Esophagus squamous epithelium (tissue), 5 donors: ENCODE results near the gene CD55. TPM values are rescaled to one million over a fixed set of nuclear protein-coding genes. Genes with fewer than 3 reads are reported as not detected.

Experiments
- DNase-seq: peaks from one replicate; lab custom pipeline; 2025; lab: John Stamatoyannopoulos, UW
- H3K27ac ChIP-seq, 4 donors: fragments of 200-600 bp; sonication (generic); one replicate each; pipeline ENCODE4 v1.5.1; 2016 to 2019; ENCODE audit warnings: mild to moderate bottlenecking in 1 of 4
- H3K27me3 ChIP-seq, 4 donors: fragments of 200-600 bp; sonication (generic); 1 replicate in 3 of 4; 2 replicates in 1 of 4; pipeline versions ENCODE4 v1.5.1 to v1.6.0; 2017 to 2021; ENCODE audit warnings: antibody characterized with exemption in 1 of 4
- H3K36me3 ChIP-seq, 3 donors: fragments of 200-600 bp; sonication (generic); one replicate each; pipeline ENCODE4 v1.5.1; 2016 to 2019
- H3K4me1 ChIP-seq, 3 donors: fragments of 200-600 bp; sonication (generic); one replicate each; pipeline ENCODE4 v1.5.1; 2017 to 2019
- H3K4me3 ChIP-seq, 4 donors: fragments of 200-600 bp; sonication (generic); 1 replicate in 3 of 4; 2 replicates in 1 of 4; pipeline ENCODE4 v1.5.1; 2016 to 2019; ENCODE audit warnings: mild to moderate bottlenecking in 2 of 4, moderate library complexity in 1 of 4
- H3K9me3 ChIP-seq, 3 donors: fragments of 200-600 bp; sonication (generic); one replicate each; pipeline ENCODE4 v1.5.1; 2016 to 2019
- POLR2A ChIP-seq, 4 donors: fragments of 450-650 bp; IDR thresholded peaks; one replicate each; pipeline ENCODE4 v1.6.1; 2017; ENCODE audit warnings: antibody characterized with exemption in 4 of 4, mild to moderate bottlenecking in 4 of 4, moderate library complexity in 3 of 4
- WGBS, 2 donors: methylation state at CpG; one replicate each; pipeline ENCODE4 v1.1.5; 2018; 5-methylcytosine and 5-hydroxymethylcytosine counted together
- intact Hi-C: fragments of 100-400 bp; cut with DNase I; formaldehyde crosslinking; loops from one replicate; pipeline ENCODE4 v1.15.0; 2022
- total RNA-seq, 4 donors: library from RNA; depleted of rRNA; stranded (reverse); fragments of >200 nt; gene quantifications; one replicate each; pipeline ENCODE4 v1.1.0, GENCODE V29; 2016
- TF ChIP-seq, protein P1 (sequence below), 6 experiments: fragments of 450-650 bp in 4 of 6; fragments of 200-600 bp in 2 of 6; sonication (generic) in 2 of 6; IDR thresholded peaks; one replicate each; pipeline ENCODE4 v1.5.1; 2016 to 2019; ENCODE audit warnings: antibody characterized with exemption in 6 of 6, mild to moderate bottlenecking in 4 of 6, moderate library complexity in 4 of 6
- donor health status: DM: yes; HTN: yes; CAD: no.

The CD55 gene
- total RNA-seq, 4 donors from 2014 or later = 36.5 to 100 (median 72.2) TPM

DNA sequence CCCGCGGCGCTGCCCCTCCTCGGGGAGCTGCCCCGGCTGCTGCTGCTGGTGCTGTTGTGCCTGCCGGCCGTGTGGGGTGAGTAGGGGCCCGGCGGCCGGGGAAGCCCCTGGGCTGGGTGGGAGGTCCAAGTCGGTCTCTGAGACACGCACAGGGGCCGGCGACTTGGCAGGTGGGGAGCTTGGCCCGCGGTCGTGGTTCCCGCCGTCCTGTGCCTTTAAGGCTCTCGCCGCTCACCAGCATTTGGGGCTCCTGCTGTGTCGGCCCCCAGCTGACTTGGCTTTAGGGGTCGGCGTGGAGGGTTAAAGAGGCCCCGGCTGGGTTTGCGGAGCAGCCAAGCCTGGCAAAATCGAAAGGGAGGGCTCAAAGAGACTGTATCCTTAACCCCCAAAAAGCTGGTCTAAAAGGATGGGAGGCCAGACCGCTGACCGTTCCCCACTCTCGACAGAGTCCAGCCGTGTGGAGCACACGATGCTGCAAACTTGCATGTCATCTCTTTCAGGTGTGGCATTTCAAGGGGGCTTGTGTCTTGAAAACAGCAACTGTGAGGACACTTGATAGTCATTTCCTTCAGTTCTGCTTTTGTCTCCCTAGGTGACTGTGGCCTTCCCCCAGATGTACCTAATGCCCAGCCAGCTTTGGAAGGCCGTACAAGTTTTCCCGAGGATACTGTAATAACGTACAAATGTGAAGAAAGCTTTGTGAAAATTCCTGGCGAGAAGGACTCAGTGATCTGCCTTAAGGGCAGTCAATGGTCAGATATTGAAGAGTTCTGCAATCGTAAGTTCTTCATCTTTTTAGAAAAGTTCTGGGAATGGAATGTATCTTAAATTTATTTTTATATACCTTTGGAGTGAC is 540 bp downstream of the CD55 start:
- peaks cover 8 to 68% (median 11%) of the 10 kb centered on the region in 3 donors for H3K4me1 ChIP-seq
- DNase-seq = no peak

DNA sequence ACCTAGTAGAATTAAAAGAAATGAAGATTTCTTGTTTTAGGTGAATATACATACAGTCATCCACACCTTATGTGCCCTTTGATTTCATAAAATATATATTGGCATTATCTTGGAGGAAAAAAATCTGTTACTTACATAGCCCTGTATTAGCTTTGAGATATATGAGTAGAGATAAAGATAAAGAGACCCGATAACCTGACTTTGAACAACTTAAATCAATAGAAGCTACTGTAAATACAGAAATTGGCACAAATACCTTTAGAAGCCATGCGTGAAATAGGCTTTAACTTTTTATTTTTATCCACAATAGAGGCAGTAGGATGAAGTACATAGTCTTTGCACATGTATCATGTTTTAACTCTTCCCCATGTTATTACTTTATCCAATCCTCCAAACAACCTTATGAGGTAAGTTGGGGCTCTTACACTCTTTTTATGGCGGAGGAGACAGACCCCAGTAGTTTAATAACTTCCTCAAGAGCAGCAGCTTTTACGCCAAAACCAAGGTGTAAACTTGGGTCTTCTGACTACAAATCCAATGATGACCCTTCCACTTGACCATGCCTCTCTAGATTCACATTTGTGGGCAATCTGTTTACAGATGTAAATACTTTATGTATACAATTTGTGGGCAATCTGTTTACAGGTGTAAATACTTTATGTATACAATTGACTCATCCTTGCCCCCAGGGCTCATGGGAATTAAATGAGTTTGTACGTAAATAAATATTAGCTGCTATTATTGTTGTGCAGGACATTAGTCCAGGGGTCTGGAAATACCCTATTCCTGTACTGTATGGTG is 2.1 kb downstream of the CD55 start:
- Histone ChIP-seq H3K9me3 (no peaks in the 10 kb centered on the region), H3K4me3 (peak overlapping the region in 3 of 4 donors; percentile 11 to 74 (median 26)), H3K36me3 (peaks cover 0 to 52% (median 10%) of the 10 kb centered on the region in 3 donors), H3K27ac (no peak overlapping the region), H3K4me1 (peaks cover 8 to 52% (median 11%) of the 10 kb centered on the region in 3 donors), H3K27me3 (no peaks in the 10 kb centered on the region)
- WGBS, 2 donors = 91 to 95% methylated on average over 5 of the region's 5 CpGs
- DNase-seq = no peak
- intact Hi-C loops = no loop called here
- TF ChIP-seq POLR2A (IDR thresholded peaks at IDR 0.05) = no peak
- TF ChIP-seq, protein P1, sequence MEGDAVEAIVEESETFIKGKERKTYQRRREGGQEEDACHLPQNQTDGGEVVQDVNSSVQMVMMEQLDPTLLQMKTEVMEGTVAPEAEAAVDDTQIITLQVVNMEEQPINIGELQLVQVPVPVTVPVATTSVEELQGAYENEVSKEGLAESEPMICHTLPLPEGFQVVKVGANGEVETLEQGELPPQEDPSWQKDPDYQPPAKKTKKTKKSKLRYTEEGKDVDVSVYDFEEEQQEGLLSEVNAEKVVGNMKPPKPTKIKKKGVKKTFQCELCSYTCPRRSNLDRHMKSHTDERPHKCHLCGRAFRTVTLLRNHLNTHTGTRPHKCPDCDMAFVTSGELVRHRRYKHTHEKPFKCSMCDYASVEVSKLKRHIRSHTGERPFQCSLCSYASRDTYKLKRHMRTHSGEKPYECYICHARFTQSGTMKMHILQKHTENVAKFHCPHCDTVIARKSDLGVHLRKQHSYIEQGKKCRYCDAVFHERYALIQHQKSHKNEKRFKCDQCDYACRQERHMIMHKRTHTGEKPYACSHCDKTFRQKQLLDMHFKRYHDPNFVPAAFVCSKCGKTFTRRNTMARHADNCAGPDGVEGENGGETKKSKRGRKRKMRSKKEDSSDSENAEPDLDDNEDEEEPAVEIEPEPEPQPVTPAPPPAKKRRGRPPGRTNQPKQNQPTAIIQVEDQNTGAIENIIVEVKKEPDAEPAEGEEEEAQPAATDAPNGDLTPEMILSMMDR (IDR thresholded peaks at IDR 0.05) = no peak

More for the DNA sequence above, 540 bp downstream of the CD55 start:
- Histone ChIP-seq H3K9me3 (no peaks in the 10 kb centered on the region), H3K27ac (peak overlapping the region; percentile 92 to 98 (median 96)), H3K27me3 (no peaks in the 10 kb centered on the region), H3K36me3 (peaks cover 0 to 35% (median 0%) of the 10 kb centered on the region in 3 donors), H3K4me3 (peak overlapping the region; percentile 70 to 96 (median 77))
- WGBS, 2 donors = 7 to 13% methylated on average over 10 to 13 of the region's 37 CpGs
- intact Hi-C loops = no loop called here
- no peak for TF ChIP-seq POLR2A (IDR thresholded peaks at IDR 0.05)
- TF ChIP-seq, protein P1 (IDR thresholded peaks at IDR 0.05) = peak in 1 of 6 experiments; percentile 12

DNA sequence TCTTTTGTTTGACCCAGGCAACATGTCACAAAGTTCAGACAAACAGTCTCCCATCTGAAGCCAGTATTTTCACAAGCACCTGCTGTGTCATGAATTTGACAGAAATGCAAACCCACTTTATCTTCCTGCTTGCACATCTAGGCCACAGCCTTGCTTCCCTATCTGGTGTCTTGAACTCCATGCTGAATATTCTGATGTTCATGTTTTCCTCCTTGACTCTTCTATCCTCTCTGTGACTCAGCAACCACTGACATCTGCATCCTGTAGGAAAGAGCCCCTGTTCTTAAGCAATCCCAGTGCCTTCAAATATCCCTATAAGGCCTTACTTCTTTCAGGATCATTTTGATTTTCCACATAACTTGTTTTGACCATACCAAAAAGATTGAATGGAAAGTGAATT is 6.5 kb downstream of the CD55 start:
- H3K4me3 ChIP-seq = no peak overlapping the region
- H3K27me3 ChIP-seq = no peaks in the 10 kb centered on the region
- intact Hi-C loops = no loop called here
- peaks cover 4 to 21% (median 11%) of the 10 kb centered on the region in 3 donors for H3K4me1 ChIP-seq
- H3K9me3 ChIP-seq = no peaks in the 10 kb centered on the region
- no peak for TF ChIP-seq POLR2A (IDR thresholded peaks at IDR 0.05)
- TF ChIP-seq, protein P1 (IDR thresholded peaks at IDR 0.05) = no peak
- H3K36me3 ChIP-seq = peaks cover 0 to 95% (median 15%) of the 10 kb centered on the region in 3 donors
- no peak overlapping the region for H3K27ac ChIP-seq
- DNase-seq = no peak

DNA sequence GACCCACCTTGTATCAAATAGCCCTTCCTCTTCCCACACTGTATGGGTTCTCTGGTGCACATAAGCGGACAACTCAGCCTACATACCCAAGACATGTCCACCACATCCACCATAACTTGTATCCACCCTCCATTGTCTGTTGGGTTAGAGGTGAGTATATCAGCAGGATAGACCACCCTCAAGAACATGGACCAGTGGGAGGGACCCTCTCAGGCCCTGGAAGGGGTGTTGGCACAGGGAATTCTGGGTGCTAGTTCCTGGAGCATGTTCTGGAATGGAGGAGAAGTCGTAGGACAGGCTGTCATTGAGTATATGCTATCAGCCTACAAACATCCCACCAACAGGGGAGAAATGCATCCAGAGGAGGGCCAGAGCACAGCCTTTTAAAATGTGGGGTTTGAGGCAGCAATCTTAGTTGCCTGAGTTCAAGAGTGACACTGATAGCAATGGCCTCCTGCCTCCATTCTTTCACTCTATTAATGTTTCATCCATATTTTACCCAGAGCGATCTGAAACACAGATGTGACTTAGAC is 7.5 kb downstream of the CD55 start:
- Histone ChIP-seq H3K36me3 (peaks cover 0 to 99% (median 15%) of the 10 kb centered on the region in 3 donors), H3K9me3 (no peaks in the 10 kb centered on the region), H3K27me3 (no peaks in the 10 kb centered on the region), H3K4me3 (no peak overlapping the region), H3K4me1 (peaks cover 0 to 12% (median 4%) of the 10 kb centered on the region in 3 donors), H3K27ac (no peak overlapping the region)
- WGBS, 2 donors = 82 to 97% methylated on average over 3 of the region's 3 CpGs
- no peak for DNase-seq
- no peak for TF ChIP-seq POLR2A (IDR thresholded peaks at IDR 0.05)
- intact Hi-C loops = no loop called here

DNA sequence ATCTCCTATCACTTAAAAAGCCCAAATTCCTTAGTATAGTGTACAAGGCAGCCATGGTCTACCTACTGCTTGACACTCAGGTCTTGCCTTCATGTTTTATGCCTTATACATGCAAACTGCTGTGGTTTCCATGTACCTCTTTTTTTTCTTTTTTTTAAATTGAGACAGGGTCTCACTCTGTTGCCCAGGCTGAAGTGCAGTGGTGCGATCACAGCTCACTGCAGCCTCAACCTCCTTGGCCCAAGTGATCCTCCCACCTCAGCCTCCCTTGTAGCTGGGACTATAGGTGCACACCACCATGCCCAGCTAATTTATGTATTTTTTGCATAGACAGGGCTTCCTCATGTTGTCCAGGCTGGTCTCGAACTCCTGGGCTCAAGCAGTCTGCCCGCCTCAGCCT is 8.0 kb downstream of the CD55 start:
- DNase-seq = no peak
- Histone ChIP-seq H3K4me3 (no peak overlapping the region), H3K27me3 (no peaks in the 10 kb centered on the region), H3K27ac (no peak overlapping the region), H3K9me3 (no peaks in the 10 kb centered on the region), H3K4me1 (peaks cover 0 to 7% (median 0%) of the 10 kb centered on the region in 3 donors), H3K36me3 (peaks cover 0 to 94% (median 15%) of the 10 kb centered on the region in 3 donors)
- no peak for TF ChIP-seq POLR2A (IDR thresholded peaks at IDR 0.05)
- TF ChIP-seq, protein P1 (IDR thresholded peaks at IDR 0.05) = no peak
- intact Hi-C loops = no loop called here
- 92 to 100% methylated on average over 3 of the region's 3 CpGs for WGBS, 2 donors
